ENCODE data around the gene SLC5A10. TPM values are rescaled to one million over a fixed set of nuclear protein-coding genes. Genes with fewer than 3 reads are reported as not detected.
"Not testable (repeated sequence)": the region's sequence is repeated elsewhere in the genome, so short reads cannot be mapped to it uniquely, and the experiment has no call there.

The SLC5A10 gene
- total and polyA plus RNA-seq, 2 donors = 0.05 to 0.52 TPM

DNA sequence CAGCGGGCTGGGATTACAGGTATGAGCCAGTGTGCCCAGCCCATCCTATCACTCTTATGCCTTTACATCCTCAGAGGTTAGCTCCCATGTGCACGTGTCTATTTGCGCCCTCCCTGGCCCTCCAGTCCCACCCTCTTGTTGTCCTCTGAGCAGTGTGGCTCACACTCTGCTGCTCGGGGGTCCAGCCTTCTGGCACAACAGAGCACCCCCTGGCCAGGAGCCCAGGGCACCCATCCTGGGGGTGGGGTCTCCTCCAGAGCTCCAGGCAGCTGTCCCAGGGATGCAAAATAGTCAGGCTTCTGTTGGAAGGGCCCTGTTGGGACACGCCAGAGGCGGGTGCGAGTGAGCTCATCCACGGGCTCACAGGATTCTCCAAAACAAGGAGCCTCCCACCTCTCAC is 64.3 kb downstream of the SLC5A10 start:
- Histone ChIP-seq H3K9me3 (ENCODE audit: control insufficient read depth in 2 of 2, insufficient read depth in 1 of 2, low read length in 1 of 2) (no peaks in the 10 kb centered on the region), H3K27me3 (ENCODE audit: control insufficient read depth in 2 of 2, insufficient read depth in 1 of 2, low read length in 1 of 2) (peaks cover 0 to 6% of the 10 kb centered on the region in 2 donors), H3K4me1 (ENCODE audit: control insufficient read depth in 2 of 2, insufficient read depth in 2 of 2, low read length in 2 of 2) (peaks cover 0 to 3% of the 10 kb centered on the region in 2 donors), H3K4me3 (ENCODE audit: low read length in 2 of 2) (no peak overlapping the region), H3K27ac (ENCODE audit: low read depth in 1 of 2, low read length in 1 of 2) (no peak overlapping the region), H3K36me3 (ENCODE audit: control insufficient read depth in 2 of 2, insufficient read depth in 2 of 2, low read length in 1 of 2) (peaks cover 7 to 11% of the 10 kb centered on the region in 2 donors)
- no peak for DNase-seq (ENCODE audit: low read depth in 6 of 9, low spot score in 9 of 9)
- 93% methylated on average over 8 of the region's 8 CpGs for WGBS

DNA sequence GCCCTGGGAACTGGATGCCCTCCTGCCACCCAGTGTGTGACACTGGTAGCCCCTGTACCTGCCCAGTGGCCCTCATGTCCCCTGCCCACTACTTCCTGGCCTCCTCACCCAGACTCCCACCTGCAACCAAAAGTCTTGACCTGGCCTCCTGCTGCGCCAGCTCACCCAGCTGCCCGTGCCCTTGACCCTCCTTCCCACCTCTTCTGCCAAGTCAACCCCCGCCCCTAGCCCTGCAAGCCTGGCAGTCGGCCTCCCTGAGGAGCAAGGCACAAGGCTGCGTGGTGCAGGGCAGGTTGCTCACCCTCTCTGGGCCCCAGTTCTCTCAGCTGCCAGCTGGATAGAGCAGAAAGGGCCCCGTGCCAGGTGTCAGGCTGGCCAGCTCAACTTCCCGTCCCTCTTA is 64.9 kb downstream of the SLC5A10 start:
- 90% methylated on average over 7 of the region's 7 CpGs for WGBS
- no peak overlapping the region for H3K27ac ChIP-seq (ENCODE audit: low read depth in 1 of 2, low read length in 1 of 2)

DNA sequence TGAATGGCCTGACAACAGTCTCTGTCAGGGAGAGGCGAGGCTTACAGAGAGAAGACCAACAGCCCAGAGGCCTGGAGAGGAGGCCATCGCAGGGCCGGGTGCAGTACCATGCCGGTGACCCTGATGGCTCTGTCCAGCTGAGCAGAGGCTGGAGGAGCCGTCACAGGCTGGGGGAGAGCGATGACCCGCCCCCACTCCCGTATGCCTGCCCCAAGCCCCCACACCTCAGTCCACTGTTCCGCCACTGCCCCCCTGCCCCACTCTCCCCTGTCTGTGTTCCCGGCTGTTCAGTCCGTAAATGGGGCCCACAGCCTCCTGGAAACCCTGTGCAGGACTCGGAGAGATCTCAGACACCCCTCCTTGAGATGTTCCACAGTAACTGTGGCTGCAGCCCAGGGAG is 65.4 kb downstream of the SLC5A10 start:
- H3K4me3 ChIP-seq (ENCODE audit: low read length in 2 of 2) = no peak overlapping the region
- H3K27ac ChIP-seq (ENCODE audit: low read depth in 1 of 2, low read length in 1 of 2) = no peak overlapping the region
- H3K9me3 ChIP-seq (ENCODE audit: control insufficient read depth in 2 of 2, insufficient read depth in 1 of 2, low read length in 1 of 2) = no peaks in the 10 kb centered on the region
- H3K27me3 ChIP-seq (ENCODE audit: control insufficient read depth in 2 of 2, insufficient read depth in 1 of 2, low read length in 1 of 2) = peaks cover 0 to 6% of the 10 kb centered on the region in 2 donors
- no peak for DNase-seq (ENCODE audit: low read depth in 6 of 9, low spot score in 9 of 9)
- WGBS = 96% methylated on average over 12 of the region's 12 CpGs
- peaks cover 0 to 3% of the 10 kb centered on the region in 2 donors for H3K4me1 ChIP-seq (ENCODE audit: control insufficient read depth in 2 of 2, insufficient read depth in 2 of 2, low read length in 2 of 2)
- peaks cover 16 to 17% of the 10 kb centered on the region in 2 donors for H3K36me3 ChIP-seq (ENCODE audit: control insufficient read depth in 2 of 2, insufficient read depth in 2 of 2, low read length in 1 of 2)

More for the DNA sequence above, 64.9 kb downstream of the SLC5A10 start:
- no peaks in the 10 kb centered on the region for H3K9me3 ChIP-seq (ENCODE audit: control insufficient read depth in 2 of 2, insufficient read depth in 1 of 2, low read length in 1 of 2)
- H3K4me3 ChIP-seq (ENCODE audit: low read length in 2 of 2) = no peak overlapping the region
- peaks cover 13 to 16% of the 10 kb centered on the region in 2 donors for H3K36me3 ChIP-seq (ENCODE audit: control insufficient read depth in 2 of 2, insufficient read depth in 2 of 2, low read length in 1 of 2)
- peaks cover 0 to 3% of the 10 kb centered on the region in 2 donors for H3K4me1 ChIP-seq (ENCODE audit: control insufficient read depth in 2 of 2, insufficient read depth in 2 of 2, low read length in 2 of 2)
- peaks cover 0 to 6% of the 10 kb centered on the region in 2 donors for H3K27me3 ChIP-seq (ENCODE audit: control insufficient read depth in 2 of 2, insufficient read depth in 1 of 2, low read length in 1 of 2)
- no peak for DNase-seq (ENCODE audit: low read depth in 6 of 9, low spot score in 9 of 9)

DNA sequence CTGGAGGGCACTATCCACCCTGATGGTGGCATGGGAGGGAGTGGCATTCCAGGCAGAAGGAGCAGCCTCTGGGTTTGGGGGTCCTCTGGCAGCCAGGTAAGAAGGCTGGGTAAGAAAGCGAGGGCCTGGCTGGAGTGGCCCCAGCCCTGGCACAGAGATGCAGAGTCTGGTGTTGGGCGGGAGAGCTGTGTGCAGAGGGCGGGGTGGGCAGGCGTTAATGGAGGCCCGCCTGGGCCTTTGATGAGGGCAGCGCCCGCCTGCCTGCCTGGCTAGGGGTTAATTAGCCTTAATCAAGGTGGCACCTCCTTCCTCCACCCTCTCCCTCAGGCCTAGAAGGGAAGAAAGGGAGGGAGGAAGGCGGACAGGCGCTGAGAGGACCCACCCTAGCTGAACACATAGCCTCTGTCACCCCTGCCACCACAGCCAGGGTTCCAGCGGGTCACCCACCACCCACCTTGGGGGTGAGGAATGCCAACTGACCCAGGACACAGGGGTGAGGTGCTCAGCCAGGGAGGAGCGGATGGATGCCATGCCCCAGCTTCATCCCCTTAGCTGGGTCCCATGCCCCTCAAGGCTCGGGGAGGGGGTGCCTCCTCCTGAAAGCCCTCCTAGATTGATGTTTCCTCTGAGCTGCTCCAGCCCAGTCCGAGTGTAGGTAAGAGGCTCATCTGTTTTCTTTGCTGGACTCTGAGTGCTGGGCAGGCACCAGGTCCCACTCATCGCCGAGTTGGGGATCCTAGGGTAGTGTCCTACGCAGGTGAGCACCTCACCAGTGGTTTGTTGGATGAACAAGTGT is 66.0 kb downstream of the SLC5A10 start:
- Histone ChIP-seq H3K27ac (ENCODE audit: low read depth in 1 of 2, low read length in 1 of 2) (no peak overlapping the region), H3K4me3 (ENCODE audit: low read length in 2 of 2) (no peak overlapping the region), H3K9me3 (ENCODE audit: control insufficient read depth in 2 of 2, insufficient read depth in 1 of 2, low read length in 1 of 2) (no peaks in the 10 kb centered on the region), H3K27me3 (ENCODE audit: control insufficient read depth in 2 of 2, insufficient read depth in 1 of 2, low read length in 1 of 2) (peaks cover 0 to 6% of the 10 kb centered on the region in 2 donors), H3K4me1 (ENCODE audit: control insufficient read depth in 2 of 2, insufficient read depth in 2 of 2, low read length in 2 of 2) (peaks cover 0 to 3% of the 10 kb centered on the region in 2 donors), H3K36me3 (ENCODE audit: control insufficient read depth in 2 of 2, insufficient read depth in 2 of 2, low read length in 1 of 2) (peaks cover 21 to 22% of the 10 kb centered on the region in 2 donors)
- WGBS = 92% methylated on average over 16 of the region's 16 CpGs
- no peak for DNase-seq (ENCODE audit: low read depth in 6 of 9, low spot score in 9 of 9)

DNA sequence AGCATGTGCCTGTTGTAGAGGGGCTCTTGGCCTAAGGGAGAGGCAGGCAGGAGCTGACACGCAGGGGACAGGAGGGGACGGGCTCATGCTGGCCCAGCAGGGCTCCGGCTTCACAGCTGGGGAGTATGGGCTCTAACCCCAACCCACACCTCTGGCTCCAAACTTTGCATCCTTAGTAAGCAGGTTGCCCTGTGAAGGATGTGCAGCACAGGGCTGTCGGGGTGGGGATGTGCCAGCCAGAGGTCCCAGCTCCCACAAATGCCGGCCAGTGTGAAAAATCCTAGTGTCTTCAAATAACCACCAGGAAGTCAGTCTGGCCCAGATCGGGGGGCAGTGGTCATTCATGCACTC is 66.6 kb downstream of the SLC5A10 start:
- peaks cover 0 to 4% of the 10 kb centered on the region in 2 donors for H3K4me1 ChIP-seq (ENCODE audit: control insufficient read depth in 2 of 2, insufficient read depth in 2 of 2, low read length in 2 of 2)
- peaks cover 22 to 25% of the 10 kb centered on the region in 2 donors for H3K36me3 ChIP-seq (ENCODE audit: control insufficient read depth in 2 of 2, insufficient read depth in 2 of 2, low read length in 1 of 2)
- H3K27me3 ChIP-seq (ENCODE audit: control insufficient read depth in 2 of 2, insufficient read depth in 1 of 2, low read length in 1 of 2) = peaks cover 0 to 6% of the 10 kb centered on the region in 2 donors
- no peaks in the 10 kb centered on the region for H3K9me3 ChIP-seq (ENCODE audit: control insufficient read depth in 2 of 2, insufficient read depth in 1 of 2, low read length in 1 of 2)
- DNase-seq (ENCODE audit: low read depth in 6 of 9, low spot score in 9 of 9) = no peak
- no peak overlapping the region for H3K27ac ChIP-seq (ENCODE audit: low read depth in 1 of 2, low read length in 1 of 2)
- no peak overlapping the region for H3K4me3 ChIP-seq (ENCODE audit: low read length in 2 of 2)
- 93% methylated on average over 6 of the region's 6 CpGs for WGBS

DNA sequence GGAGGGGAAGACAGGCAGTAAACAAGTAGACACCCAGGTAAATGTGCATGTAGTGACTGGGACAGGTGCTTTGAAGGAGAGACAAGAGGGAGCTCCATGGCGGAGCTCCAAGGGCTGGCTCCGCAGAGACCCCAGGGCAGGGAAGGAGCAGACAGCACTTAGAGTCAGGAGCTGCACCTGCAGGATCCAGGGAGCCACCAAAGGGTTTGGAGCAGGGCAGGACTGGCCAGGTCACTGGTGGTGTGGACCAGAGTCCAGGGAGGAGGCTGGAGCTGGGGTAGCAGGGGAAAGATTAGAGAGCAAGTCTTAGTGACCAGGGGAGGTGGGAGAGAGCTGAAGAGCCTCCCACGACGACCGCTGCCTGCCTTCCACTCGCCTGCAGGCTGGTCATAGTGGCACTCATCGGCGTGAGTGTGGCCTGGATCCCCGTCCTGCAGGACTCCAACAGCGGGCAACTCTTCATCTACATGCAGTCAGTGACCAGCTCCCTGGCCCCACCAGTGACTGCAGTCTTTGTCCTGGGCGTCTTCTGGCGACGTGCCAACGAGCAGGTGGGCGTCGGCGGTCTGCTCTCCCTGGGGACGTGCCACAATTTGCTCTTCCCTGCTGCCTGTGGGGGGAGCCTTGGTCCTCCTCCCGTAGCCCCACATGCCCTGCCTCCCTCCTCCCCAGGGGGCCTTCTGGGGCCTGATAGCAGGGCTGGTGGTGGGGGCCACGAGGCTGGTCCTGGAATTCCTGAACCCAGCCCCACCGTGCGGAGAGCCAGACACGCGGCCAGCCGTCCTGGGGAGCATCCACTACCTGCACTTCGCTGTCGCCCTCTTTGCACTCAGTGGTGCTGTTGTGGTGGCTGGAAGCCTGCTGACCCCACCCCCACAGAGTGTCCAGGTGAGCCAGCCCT is 67.3 kb downstream of the SLC5A10 start:
- Histone ChIP-seq H3K4me1 (ENCODE audit: control insufficient read depth in 2 of 2, insufficient read depth in 2 of 2, low read length in 2 of 2) (peaks cover 0 to 11% of the 10 kb centered on the region in 2 donors), H3K27ac (ENCODE audit: low read depth in 1 of 2, low read length in 1 of 2) (no peak overlapping the region), H3K36me3 (ENCODE audit: control insufficient read depth in 2 of 2, insufficient read depth in 2 of 2, low read length in 1 of 2) (peaks cover 27 to 28% of the 10 kb centered on the region in 2 donors), H3K4me3 (ENCODE audit: low read length in 2 of 2) (no peak overlapping the region), H3K9me3 (ENCODE audit: control insufficient read depth in 2 of 2, insufficient read depth in 1 of 2, low read length in 1 of 2) (no peaks in the 10 kb centered on the region), H3K27me3 (ENCODE audit: control insufficient read depth in 2 of 2, insufficient read depth in 1 of 2, low read length in 1 of 2) (peaks cover 0 to 6% of the 10 kb centered on the region in 2 donors)
- 93% methylated on average over 27 of the region's 27 CpGs for WGBS
- no peak for DNase-seq (ENCODE audit: low read depth in 6 of 9, low spot score in 9 of 9)

DNA sequence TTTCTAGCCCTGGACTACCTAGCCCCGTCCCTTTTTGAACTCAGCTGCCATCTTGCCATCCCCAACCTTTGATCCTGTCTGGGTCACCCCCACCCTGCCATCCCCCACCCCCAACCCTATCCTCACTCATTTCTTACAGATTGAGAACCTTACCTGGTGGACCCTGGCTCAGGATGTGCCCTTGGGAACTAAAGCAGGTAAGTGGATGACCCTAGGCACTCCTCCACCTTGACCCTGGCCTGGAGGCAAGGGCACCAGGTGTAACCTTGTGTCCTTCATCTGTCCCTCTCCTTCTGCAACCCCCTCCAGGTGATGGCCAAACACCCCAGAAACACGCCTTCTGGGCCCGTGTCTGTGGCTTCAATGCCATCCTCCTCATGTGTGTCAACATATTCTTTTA is 68.1 kb downstream of the SLC5A10 start:
- H3K4me3 ChIP-seq (ENCODE audit: low read length in 2 of 2) = no peak overlapping the region
- no peak for DNase-seq (ENCODE audit: low read depth in 6 of 9, low spot score in 9 of 9)
- peaks cover 0 to 6% of the 10 kb centered on the region in 2 donors for H3K27me3 ChIP-seq (ENCODE audit: control insufficient read depth in 2 of 2, insufficient read depth in 1 of 2, low read length in 1 of 2)
- H3K36me3 ChIP-seq (ENCODE audit: control insufficient read depth in 2 of 2, insufficient read depth in 2 of 2, low read length in 1 of 2) = peaks cover 27 to 33% of the 10 kb centered on the region in 2 donors
- H3K4me1 ChIP-seq (ENCODE audit: control insufficient read depth in 2 of 2, insufficient read depth in 2 of 2, low read length in 2 of 2) = peaks cover 0 to 18% of the 10 kb centered on the region in 2 donors
- H3K9me3 ChIP-seq (ENCODE audit: control insufficient read depth in 2 of 2, insufficient read depth in 1 of 2, low read length in 1 of 2) = no peaks in the 10 kb centered on the region
- WGBS = 98% methylated on average over 3 of the region's 3 CpGs
- H3K27ac ChIP-seq (ENCODE audit: low read depth in 1 of 2, low read length in 1 of 2) = no peak overlapping the region

DNA sequence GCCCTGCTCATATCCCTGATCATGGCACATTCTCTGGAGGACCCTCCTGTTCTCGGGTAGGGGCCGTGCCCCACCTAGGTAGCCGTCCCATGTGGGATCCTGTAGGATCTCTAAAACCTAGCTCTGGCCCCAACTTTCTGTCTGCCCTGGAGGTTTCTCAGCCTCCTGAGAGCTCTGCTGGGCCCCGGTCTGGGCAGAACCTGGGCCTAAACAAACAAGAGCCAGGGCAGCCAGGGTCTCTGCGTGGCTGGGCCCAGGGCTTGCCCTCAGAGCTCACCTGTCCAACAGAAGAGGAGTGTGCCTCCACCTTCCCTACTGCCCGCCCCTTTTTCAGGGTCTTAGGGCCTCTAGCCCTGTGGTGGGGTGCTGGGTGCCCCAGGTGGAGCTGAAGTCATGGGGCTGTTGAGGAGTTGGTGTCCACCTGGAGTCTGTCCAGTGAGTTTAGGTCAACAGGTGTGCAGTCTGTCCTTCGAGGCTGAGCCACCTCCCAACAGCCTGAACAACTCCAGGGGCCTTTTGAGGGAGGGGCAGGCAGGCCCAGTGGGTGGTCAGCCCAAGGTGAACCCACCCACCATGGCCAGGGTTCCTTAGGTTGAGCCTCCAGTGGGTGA is 69.2 kb downstream of the SLC5A10 start:
- Histone ChIP-seq H3K4me1 (ENCODE audit: control insufficient read depth in 2 of 2, insufficient read depth in 2 of 2, low read length in 2 of 2) (peaks cover 0 to 18% of the 10 kb centered on the region in 2 donors), H3K36me3 (ENCODE audit: control insufficient read depth in 2 of 2, insufficient read depth in 2 of 2, low read length in 1 of 2) (peaks cover 27 to 33% of the 10 kb centered on the region in 2 donors)
- H3K27ac ChIP-seq (ENCODE audit: low read depth in 1 of 2, low read length in 1 of 2); DNase-seq (ENCODE audit: low read depth in 6 of 9, low spot score in 9 of 9); H3K4me3 ChIP-seq (ENCODE audit: low read length in 2 of 2); H3K27me3 ChIP-seq (ENCODE audit: control insufficient read depth in 2 of 2, insufficient read depth in 1 of 2, low read length in 1 of 2); H3K9me3 ChIP-seq (ENCODE audit: control insufficient read depth in 2 of 2, insufficient read depth in 1 of 2, low read length in 1 of 2): not testable (repeated sequence)
- WGBS = 97% methylated on average over 7 of the region's 7 CpGs
